ENCODE data around the gene ZSWIM8.

ZSWIM8 gene

DNA sequence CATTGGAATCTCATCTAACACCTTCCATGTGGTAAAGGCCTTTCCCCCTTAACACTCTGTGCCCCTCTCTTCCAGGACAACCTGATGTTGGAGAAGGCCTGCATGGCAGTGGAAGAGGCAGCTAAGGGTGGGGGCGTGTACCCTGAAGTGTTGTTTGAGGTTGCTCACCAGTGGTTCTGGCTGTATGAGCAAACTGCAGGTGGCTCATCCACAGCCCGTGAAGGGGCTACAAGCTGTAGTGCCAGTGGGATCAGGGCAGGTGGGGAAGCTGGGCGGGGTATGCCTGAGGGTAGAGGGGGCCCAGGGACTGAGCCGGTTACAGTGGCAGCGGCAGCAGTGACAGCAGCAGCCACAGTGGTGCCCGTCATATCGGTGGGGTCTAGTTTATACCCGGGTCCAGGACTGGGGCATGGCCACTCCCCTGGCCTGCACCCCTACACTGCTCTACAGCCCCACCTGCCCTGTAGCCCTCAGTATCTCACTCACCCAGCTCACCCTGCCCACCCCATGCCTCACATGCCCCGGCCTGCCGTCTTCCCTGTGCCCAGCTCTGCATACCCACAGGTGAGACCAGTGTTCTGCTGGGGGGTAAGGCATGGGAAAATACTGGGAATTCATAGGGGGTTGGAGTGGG, 13.6 kb downstream of the ZSWIM8 start:
- DNase-seq: no peak

DNA sequence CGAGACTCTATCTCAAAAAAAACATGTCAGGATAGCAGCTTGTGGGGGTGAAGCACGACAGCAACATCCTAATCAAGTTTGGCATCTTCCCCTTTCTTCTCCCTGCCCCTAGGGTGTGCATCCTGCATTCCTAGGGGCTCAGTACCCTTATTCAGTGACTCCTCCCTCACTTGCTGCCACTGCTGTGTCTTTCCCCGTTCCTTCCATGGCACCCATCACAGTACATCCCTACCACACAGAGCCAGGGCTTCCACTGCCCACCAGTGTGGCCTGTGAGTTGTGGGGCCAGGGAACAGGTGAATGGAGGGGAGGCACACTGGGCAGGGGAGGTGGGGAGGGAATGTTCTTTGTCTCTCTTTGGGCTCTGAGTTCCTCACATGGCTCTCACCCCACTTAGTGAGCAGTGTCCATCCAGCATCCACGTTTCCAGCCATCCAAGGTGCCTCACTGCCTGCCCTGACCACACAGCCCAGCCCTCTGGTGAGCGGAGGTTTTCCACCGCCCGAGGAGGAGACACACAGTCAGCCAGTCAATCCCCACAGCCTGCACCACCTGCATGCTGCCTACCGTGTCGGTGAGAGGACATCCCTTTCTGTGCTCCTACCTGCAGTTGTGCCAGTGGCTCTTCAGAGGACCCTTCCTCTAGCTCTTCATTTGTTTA, 14.6 kb downstream of the ZSWIM8 start:
- DNase-seq: no peak

DNA sequence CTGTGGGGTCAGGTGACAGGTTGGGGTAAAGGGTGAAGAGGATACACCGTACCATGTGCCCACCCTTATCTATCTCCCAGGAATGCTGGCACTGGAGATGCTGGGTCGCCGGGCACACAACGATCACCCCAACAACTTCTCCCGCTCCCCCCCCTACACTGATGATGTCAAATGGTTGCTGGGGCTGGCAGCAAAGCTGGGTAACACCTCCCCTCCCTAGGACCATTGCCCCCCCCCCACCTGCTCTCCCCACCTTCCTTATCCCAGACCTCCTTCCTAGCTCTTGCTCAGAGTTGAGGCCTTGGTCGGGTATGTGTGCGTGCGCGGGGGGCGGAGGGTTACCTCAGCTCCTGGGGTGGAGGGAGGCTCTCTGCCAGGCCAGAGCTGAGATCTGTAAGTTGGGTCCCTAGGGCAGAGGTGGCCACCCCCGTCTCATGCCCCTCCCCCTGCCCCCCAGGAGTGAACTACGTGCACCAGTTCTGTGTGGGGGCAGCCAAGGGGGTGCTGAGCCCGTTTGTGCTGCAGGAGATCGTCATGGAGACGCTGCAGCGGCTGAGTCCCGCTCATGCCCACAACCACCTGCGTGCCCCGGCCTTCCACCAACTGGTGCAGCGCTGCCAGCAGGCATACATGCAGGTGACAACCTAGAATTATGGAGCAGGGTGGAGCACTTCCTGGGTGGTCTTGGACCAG, 15.3 kb downstream of the ZSWIM8 start:
- no peak for DNase-seq

DNA sequence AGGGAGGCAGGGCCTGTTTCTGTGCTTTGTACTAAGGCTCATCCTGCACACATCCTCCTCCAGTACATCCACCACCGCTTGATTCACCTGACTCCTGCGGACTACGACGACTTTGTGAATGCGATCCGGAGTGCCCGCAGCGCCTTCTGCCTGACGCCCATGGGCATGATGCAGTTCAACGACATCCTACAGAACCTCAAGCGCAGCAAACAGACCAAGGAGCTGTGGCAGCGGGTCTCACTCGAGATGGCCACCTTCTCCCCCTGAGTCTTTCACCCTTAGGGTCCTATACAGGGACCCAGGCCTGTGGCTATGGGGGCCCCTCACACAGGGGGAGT, 15.8 kb downstream of the ZSWIM8 start:
- no peak for DNase-seq

DNA sequence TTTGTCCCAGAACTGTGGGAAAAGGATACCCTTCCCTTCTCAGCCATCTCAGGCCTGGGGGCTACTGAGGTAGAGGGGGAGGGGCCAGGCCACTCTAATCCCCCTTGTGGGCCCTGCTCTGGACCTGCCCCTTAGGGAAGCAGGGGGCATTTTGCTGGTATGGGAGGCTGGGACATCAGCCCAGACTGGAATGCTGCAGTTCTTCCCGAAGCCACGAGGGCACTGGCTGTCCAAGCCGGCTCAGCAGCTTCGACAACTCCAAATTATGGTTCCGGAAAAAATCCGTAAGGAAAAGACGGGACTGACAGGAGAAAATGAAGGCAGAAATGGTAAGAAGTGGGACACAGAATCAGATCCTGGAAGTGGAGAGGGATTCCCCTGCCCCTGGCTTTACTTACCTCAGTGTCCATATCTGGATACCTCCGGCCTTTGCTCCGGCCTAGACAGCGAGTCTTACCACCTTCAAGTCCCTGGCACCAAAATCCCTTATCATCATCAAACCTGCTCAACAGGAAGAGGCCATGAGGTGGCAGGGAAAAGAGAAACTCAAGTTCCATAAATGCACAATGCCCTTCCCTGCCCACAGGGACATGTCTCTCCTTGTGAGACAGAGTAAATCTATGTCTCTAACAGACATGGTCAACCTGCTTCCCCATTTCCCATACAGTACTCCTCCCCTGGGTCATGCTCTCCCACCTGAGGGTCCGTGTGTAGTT, 17.0 kb downstream of the ZSWIM8 start:
- no peak for DNase-seq

DNA sequence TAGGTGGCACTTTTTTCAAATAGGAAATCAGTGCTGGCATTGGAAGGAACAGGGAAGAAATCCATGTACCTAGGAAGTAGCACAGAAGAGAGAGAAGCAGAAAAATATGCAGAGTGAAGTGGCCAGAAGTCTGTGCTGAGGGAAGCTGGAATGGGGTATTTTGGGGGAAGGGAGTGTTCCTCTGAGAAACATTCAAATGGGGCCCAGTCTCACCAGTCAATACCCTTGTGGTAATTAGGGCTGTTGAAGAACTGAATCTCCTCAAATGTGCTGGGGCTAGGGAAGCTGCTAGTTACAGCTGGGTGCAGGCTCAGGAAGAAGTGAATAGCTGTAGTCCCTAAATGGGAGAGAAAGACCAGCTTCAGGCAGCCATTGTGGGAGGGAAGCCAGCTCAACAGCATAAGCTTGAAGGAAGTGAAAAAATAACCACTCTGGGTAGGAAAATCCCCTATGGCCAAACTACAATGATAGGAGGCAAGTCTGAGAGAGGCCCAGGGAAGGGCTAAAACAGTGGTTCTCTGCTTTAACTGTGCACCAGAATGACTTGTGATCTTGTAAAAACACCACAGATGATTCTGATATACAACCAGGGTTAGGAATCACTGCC, 18.4 kb downstream of the ZSWIM8 start:
- no peak for DNase-seq

DNA sequence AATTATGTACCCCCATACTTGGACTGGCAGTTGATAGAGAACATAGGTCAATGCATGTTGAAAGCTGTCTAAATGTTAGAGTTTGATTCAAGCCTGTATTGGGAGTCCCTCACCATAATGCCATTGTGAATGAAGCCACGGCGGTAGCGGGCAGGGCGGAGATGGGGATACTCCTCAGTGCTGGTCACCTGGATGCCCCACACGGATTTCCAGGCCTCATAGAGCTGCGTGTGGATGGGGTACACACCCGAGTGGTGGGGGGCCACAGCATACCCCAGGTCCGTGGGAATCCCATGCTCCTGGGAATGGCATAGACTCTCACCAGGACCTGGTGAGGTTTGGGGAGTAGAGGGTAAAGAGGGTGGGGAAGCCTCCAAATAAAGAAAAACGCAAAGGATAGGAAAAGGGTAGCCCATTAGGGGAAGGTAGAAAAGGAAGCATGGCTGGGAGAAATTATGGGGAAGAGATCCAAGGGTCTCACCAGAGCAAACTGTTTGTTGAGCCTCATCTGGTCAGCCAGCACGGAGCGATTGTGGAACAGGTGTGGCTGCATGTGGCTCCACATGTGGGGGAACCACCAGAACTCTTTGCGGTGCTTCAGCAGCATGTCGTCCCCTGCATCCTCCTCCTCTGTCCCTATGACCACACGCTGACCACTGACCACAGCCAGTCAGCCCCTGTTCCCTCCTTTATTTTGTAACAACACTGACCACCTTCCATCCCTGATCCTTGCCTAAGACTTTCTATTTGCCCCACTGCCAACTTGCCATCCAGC, 21.0 kb downstream of the ZSWIM8 start:
- DNase-seq: no peak

DNA sequence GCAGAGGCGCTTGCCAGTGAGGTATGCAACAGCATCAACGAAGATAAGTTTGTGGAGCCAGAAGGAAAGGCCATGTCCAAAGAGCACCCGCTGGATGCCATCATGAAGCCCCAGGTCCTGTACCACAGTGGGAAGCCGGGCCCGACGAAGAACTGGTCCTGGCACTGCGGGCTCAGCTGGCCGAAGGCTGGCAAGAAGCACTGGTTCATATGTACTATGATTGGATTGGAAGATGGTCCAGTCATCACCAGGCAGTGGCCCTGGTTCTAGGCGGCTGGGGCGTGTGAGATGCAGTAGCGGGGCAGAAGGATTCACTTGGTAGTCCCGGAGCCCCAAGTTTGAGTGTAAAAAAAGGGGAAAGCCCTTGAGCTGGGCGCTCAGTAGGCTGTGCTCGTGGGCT, 22.1 kb downstream of the ZSWIM8 start:
- no peak for DNase-seq

DNA sequence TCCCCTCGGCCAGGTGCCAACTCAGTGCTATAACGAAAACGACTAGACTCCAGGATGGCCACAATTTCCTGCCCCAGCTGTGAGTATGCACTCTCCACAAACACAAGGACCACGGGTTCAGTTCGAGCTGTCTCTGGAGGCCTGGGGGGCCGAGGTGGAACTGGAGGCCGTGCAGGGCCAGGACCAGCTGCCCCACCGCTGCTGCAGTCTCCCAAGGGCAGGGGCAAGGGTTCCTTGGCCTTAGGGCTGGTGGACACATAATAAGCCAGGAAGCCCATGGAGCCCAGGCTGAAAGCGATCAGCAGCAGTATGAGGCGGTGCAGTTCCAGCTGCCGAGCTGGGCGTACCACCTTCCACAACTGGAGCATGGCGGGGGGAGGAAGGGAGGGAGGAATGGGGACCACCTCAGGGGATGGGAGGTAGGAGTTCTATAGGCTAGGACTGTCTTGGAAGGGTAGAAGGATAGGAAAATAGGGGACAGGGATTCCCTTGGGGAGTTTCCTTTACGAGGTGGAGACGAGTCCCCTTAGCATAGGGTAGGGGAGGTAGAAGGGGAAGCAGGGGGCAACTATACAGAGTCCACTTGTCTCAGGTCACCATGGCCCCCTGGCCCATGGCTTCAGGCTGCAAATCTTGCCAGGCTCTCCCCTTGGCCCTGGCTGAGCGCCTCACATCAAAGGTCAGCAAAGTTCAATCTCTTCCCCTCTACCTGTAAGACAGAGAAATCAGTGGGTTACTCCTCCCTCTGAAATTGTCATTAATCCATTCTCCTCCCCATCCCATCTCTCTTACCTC, 22.8 kb downstream of the ZSWIM8 start:
- no peak for DNase-seq

DNA sequence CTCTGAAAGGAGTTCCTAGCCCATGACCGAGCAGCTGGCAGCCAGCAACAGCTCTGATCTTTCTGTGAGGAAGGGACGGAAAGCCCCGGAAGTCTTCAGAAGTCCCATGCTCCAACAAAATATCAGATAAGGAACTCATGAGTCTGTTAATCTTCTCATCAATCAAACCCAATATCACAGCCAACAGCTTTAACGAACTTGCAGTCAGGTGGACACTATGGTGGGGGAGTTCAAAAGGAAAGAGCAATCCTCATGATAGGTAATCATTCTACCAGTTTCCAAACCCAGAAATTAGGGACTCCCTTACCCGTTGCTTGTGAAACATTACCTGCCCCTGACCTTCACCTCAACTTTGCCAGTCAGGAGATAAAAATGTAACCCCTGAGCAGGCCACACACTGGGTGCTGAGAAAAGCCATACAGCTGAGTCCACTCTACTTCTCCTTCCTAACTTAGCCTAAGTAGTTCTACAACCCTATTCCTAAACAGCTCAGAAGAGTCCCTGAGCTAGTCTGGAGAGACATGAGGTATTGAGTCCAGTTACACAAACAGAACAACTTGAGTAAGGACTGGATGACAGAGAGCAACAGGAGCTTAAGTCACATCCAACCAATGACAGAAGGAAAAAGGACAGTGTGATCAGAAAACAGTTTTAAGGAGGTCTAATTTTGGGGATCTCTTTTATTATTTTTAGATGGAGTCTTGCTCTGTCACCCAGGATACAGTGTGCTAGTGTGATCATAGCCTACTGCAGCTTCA, 23.8 kb downstream of the ZSWIM8 start:
- DNase-seq: no peak

DNA sequence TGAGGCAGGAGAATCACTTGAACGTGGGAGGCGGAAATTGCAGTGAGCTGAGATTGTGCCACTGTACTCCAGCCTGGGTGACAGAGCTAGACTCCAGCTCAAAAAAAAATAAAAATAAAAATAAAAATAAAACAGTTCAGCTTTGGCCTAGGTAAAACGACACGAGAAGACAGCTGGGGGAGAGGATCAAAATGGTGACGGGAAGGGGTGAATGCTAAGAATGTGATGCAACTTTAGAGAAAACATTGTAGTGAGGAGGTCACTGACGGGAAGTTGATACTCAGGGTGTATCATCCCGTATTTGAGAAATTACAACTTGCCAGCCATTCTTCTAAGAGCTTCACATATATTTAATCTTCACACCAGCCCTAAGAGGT, 24.9 kb downstream of the ZSWIM8 start:
- DNase-seq: no peak

DNA sequence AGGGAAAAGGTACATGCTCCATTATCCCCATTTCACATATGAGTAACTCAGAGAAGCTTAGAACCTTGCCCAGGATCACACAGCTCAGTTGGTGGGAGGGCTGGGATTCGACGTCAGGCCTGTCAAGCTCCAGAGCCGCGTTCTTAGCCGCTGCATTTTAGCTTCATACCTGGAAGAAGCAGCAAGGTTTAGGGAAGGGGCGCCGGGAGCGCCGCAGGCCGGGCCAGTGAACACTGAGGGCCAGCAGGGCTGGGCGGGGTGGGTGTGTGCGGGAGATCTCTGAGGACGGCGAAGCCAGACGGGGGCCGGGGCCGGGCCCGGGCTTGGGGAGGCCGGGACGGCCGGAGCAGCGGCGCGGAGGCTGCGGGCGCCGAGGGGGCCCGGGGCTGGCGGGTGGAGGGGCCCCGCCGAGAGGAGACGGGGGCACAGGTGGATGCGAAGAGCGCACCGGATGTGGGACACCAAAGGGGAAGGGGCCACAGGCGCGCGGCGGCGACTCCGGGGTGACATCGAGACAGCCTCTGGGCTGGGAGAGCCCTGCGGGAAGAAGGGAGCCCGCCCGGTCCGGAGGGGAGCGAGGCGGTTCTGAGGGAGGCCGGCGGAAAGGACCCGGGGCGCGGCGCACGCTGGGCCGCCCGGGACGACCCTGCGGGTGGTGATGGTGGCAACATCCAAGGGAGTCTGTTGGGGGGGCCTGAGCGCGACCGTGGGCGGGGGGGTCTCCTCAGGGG, 25.5 kb downstream of the ZSWIM8 start:
- DNase-seq: no peak

DNA sequence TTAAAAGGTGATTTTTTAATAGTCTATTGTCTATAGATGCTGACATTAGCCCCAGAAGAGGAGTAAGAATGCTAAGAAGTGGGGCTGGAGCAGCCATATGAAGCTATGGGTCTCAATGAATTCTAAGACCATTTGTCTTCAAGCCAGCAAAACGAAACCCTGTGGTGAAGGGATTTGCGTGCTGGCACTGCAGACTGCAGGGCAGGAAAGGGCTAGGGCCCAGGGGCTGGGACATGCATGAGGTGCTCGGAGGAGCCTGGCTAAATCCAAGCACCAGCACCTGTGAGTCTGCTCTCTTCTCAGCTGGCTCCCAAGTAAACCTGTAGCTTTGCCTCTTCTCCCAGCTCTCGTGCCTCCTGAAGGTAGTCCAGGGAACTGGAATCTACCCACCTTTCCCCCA, 27.3 kb downstream of the ZSWIM8 start:
- no peak for DNase-seq

DNA sequence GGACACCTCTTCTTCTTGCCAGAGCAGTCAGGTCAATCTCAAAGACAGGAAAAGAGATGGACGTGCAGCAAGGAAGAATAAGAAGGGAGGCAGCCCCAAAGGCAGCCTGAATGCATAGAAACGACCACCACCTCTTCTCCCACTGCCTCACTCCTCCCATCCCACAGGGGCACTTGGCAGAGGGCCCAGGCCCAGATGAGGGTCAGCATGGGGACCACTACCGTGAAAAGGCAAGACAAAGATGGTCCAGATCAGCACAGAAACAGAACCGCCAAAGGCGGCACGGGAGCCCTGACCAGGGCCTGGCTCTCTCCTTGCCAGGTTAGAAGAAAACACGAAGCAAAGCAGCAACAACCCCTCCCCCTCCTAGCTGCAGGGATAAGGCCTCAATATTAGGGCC, 27.9 kb downstream of the ZSWIM8 start:
- DNase-seq: no peak

DNA sequence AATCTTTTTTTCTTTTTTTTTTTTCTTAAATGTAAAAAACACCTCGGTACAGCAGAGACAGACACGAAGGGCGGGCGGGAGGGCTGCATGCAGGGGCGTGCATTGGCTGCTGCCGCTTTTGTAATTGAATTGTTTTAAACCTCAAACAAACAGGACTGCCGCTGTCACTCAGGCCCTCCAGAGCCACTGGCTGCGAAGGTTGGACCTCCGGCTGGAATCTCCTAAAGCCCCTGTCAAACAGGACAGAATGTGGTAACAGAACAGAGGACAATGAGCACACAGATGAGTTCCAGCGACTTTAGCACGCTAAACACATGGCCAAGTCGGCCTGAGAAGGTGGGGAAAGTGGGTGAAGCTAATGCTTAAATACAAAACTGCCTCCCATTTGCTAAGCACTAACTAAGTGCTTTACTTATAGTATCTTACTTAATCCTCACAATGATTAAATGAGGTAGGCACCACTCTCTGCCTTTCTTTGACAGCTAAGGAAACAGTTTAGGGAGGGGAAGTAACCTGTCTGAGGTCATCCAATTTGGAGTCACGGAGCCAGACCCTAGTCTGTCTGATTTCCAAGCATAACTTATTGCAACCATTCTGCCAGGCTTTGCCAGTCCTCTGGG, 29.0 kb downstream of the ZSWIM8 start:
- no peak for DNase-seq

DNA sequence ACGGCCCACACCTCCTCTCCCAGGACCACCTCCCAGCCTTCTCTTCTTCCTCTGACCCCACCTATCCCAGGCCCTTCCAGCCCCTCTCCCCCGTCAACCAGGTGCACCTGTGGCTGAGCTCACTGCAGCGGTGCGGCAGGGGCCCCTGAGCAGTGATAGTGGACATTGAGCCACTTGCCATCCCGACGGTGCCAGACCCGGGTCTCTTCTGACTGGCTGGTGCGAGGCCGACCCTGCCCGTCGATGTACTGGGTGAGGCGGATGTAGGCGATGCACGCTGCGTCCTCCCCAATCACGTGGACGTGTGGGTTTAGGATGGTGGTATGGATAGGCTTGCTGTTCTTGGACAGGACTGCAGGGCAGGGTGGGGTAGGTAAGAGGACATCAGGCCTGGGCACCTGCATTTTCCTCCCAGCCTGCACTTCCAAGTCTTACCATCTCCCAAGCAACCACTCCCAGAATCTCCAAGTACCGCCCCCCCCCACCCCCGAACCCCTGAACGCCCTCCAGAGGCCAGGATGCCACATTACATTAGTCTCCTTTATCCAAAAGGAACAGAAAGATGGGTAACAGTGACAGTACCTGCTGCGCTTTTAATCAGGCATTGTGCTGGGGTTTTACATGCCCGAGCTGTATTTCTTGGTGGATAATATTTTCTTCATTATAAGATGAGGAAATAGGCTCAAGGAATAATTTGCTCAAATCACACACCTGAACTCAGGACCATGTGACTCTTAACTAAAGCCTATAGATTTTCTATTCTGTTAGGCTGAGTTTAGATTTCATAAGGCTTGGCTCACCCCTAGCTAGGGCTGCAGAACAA, 29.7 kb downstream of the ZSWIM8 start:
- DNase-seq: no peak

DNA sequence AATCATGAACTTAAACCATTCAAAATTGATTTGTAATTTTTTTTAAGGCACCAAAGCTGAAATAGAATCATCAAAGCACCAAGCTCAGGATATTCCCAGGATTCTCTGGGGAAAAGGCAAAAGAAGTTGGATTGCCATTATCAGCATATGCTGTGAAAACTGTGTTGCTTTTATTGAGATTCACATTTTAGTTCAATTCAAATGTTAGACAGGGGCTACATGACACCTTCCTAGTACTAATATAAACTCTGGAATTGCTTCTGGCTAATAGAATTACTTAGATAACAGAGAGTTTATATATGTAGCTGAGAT, 30.3 kb downstream of the ZSWIM8 start:
- DNase-seq: no peak

DNA sequence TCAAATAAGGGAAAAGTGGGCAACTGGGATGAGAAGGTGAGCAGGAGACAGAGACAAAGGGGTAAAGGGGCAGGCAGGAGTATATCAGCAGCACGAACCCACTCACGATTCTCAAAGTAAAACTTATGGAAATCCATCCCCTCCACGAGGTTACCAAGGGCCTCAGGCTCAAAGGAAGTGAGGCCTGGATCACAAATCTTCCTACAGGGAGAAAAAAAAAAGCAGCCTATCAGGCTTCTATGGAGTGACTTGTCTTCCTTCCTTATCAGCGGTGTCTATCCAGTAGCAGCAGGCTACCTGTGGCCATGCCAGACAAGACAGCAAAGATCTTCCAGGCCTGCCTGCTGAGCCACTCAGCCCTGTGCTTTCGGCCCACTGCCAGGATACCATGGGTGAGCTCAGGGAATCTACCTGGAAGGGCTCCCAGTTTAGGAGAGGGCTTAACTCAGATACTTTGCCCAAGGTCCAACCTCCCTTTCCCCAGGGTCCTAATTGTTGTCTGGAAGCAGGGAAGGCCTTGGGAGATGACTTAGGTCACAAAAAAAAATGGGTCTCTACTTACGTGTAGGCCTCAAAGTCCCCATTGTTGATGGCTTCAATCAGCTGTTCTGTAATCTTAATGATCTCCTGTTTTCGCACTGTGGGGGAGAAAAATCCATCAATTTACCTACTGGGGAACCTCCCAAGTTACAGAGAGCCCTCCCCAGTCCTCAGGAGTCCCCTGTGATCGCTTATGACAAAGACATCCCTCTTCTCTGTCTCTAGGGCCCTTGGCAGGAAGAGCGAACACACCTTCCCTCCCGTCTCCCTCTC, 31.7 kb downstream of the ZSWIM8 start:
- DNase-seq: no peak
